Cardiac septum (tissue), 1 donor: Measurements from ENCODE around the gene EMILIN2. TPM values are rescaled to one million over a fixed set of nuclear protein-coding genes. Genes with fewer than 3 reads are reported as not detected.
"Not testable (repeated sequence)": the region's sequence is repeated elsewhere in the genome, so short reads cannot be mapped to it uniquely, and the experiment has no call there.

Source experiments
- DNase-seq: peaks from one replicate; pipeline ENCODE4 v3.0.0-alpha.2; 2020; ENCODE audit warnings: low spot score
- intact Hi-C: fragments of 100-400 bp; cut with DNase I; formaldehyde crosslinking; loops from one replicate; pipeline ENCODE4 v1.14.0; 2022
- total RNA-seq: library from RNA; stranded (reverse); fragmentation: NEBNext Ultra II Directional; extraction: Animal tissue kit (Norgen Biotek cat#: 25700); gene quantifications from one replicate; pipeline ENCODE4 v1.2.1, GENCODE V29; 2021
- donor health status: DM: no; HTN: no; CAD: no.

EMILIN2 gene
- total RNA-seq, 1 donor from 2014 or later = 11.1 TPM

DNA sequence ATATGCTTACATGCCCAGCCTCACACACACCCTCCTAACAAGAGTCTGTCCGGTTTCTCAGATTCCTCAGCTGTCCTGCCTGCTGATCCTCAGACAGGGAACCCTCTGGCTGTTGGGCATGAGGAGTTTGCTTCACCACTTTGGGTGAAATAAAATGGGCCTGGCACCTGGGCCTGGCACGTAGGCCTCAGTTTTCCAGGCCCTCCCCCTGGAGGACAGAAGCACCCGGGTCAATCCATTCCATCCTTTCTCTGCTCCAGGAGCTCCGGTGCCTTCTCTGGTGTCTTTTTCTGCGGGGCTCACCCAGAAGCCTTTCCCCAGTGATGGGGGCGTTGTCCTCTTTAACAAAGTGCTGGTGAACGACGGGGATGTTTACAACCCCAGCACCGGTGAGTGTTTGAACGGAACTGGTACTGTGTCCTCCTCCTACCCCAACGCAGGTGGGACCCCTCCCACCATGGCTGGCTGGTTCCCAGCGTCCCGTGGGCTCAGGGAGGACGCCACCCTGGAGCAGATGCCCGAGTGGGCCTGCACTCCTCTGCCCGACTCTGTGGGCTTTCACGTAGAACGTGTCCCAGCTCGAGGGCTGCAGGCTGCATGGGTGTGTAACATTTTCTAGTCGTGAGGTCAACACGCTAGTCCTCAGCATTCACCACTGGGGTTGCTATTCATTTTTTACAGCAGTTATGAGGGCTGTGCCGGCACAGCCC is 62.8 kb downstream of the EMILIN2 start:
- intact Hi-C loops = loop anchor here (10.0 kb wide), 1 partner anchor 125 kb away; no protein-coding TSS in a partner anchor
- DNase-seq = no peak

DNA sequence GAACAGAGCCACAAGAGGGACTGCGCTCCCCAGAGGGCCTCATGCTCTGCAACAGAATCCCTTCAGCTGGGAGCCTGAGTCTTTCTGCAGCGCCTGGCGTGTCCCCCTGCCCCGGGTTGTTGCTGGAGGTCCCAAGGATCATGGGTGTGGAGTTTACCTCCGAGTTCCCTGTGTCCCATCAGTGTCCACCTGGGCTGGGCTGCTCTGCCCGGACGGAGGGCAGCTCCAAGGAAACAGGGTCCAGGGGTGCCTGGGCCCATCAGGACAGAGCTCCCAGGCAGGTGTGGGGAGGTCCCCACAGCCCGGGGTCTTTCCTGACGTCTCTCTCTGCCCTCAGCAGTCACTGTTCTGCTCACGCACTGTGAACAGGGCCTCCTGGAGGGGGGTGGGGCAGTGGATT is 63.5 kb downstream of the EMILIN2 start:
- intact Hi-C loops = no loop called here

DNA sequence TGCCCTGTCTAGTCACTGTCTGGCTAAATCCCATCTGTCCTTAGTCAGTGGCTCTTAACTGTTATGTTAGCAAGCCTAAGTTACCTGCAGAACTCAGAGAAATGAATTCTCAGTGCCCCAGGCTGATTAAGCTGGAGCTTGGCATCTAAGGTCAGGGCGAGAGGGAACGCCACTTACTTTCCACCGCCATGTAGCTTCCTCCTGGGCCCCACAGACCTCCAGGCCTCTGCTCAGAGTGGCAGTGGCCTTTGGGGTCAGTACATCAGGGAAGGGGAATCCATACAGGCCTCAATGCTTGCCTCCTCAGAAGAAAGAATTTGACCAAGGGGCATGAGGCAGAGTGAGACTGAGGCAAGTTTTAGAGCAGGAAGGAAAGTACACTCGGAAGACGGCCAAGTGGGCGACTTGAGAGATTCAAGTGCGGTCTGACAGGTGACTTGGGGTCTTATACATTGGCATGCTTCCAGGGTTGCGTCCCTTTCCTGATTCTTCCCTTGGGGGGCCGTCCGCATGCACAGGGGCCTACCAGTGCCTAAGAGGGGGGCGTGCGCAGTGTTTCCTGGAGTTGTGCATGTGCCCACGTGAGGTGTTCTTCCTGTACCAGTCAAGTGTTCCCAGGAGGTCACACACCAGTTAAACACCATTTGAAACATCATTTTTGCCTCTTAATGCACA is 64.1 kb downstream of the EMILIN2 start:
- DNase-seq = no peak
- intact Hi-C loops = no loop called here

More for the DNA sequence above, 63.5 kb downstream of the EMILIN2 start:
- DNase-seq = no peak

DNA sequence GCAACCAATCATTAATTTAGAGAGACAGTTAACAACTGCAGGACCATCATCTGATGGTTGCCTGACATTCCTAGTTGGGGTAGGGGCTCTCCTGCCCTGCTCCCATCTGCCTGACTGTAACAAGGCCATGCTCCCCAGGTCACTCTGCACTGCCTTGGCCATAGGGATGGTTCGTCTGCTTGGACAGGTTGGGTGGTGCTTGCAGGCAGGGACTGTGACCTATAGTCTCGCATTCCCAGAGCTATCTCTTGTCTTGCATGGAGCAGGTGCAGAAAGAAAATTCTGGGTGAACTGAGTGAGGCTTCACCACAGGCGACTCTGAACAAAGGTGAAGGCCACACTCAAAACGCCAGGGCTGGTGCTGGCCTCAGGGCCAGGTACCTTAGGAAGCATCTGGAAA is 64.7 kb downstream of the EMILIN2 start:
- no peak for DNase-seq
- intact Hi-C loops = no loop called here

DNA sequence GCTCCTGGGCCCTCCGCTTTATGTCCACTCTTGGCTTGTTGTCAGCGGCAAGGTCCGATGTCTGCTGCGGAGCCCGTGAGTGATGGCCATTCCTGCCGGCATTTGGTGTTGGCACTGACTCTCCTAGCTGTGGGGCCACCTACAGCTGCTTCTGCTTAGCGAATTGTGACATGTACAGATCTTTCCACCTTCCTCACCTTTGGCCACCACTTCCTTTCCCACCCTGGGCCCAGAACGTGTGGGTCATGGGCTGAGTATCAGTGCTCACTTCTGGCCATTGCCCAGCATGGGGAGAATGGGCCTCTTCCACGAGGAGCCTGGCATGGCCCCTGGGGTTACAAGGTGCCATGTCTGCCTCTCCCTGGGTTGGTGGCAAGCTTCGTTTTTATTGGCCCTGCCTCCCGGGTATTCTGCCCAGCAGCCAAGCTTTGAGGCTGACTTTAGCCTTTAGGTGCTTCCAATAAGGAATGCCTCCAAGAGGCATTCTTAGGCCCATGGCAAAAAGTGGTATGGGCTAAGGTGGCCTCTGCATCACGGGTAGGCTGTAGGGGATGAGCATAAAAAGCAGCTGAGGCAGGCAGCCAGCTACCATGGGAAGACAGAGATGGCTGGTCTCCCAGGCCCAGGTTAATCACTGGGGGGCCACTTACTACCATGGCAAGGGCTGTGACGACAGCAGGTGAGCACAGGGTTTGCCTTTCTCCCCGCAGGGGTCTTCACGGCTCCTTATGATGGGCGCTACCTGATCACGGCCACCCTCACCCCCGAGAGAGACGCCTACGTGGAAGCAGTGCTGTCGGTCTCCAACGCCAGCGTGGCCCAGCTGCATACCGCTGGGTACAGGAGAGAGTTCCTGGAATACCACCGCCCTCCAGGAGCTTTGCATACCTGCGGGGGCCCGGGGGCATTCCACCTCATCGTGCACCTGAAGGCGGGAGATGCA is 65.8 kb downstream of the EMILIN2 start:
- intact Hi-C loops = no loop called here
- DNase-seq = no peak

DNA sequence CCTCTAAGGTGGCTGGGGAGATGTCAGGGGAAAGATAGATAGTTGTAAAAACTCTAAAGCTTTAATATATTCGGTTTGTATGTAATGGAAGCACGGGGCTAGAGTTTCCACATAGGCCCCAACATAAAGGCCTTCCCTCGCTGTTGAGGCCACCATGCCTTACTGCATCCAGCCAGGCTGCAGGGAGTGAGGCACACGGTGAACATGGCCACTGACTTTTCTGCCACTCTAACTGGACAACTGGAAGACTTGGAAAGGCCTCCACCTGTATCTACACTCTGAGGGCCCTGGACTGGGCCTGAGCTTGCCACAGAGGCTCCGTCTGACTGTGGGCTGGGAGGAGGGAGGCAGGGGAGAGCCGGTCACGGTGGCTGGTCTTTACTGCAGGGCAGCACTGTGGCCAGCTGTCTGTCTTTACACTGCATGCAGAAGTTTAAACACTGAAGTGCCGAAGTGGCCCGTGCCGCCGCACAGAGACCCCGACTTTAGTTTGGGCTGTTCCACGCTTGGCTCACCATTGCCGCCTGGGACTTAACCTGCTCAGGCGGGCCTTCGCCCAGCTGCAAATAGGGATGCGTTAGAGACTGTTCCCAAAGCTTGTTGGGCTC is 66.7 kb downstream of the EMILIN2 start:
- no peak for DNase-seq
- intact Hi-C loops = no loop called here

DNA sequence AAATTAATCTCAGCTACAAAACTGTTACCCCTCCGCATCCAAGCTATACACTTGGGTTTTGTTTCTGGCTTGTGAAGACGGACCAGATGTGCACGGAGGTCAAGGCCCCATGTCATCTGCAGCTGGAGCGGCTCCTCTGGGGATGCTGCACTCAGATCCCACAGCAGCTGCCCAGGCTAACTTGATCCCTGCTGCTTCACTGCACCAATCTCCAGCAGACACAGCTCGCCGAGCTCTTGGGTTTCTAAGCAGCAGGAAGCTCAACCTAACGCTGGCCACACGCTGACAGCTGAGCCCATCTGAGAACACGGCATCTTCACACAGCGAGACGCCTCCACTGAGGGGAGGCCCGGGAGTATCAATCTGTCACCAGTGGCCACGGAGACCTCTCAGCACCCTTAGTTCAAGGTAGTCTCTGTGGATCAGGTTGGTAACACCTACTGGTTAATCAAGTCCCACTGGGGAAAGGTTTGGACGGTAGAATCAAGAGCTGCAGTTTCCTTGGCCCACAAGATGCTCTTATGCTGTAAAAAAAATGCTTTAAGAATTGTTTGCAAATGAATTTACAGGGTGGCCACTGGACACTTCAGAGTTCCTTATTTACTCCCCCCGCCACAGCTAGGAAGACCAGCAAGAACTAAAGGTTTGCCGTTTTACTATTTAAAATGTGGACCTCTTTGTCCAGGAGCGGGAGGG is 67.5 kb downstream of the EMILIN2 start:
- intact Hi-C loops = no loop called here
- DNase-seq = no peak

DNA sequence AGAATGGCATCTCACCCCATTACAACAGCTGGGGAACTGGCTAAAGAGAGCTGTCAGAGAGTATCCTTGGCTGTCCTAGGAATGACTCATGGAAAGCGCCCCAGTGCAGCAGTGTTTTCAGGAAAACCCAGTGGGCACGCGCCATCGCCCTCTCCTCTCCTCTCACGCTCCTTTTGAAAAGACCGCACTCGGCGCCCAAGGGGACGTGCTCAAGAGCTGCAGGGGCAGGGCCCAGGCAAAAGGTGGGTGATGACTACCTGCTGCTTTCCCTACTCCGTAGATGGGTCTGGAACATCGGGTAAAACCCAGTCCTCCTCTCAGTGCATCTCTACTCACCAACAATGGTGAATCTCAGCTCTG is 68.1 kb downstream of the EMILIN2 start:
- DNase-seq = no peak
- intact Hi-C loops = no loop called here

DNA sequence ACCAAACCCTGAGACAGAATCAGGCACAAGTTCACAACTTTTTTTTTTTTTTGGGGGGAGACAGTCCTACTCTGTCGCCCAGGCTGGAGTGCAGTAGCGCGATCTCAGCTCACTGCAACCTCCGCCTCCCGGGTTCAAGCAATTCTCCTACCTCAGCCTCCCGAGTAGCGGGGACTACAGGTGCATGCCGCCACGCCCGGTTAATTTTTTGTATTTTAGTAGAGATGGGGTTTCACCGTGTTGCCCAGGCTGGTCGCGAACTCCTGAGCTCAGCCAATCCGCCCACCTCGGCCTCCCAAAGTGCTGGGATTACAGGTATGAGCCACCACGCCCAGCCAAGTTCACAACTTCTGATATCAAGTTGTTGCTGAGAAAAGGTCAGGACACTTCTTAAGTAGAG is 68.7 kb downstream of the EMILIN2 start:
- intact Hi-C loops, DNase-seq: not testable (repeated sequence)

DNA sequence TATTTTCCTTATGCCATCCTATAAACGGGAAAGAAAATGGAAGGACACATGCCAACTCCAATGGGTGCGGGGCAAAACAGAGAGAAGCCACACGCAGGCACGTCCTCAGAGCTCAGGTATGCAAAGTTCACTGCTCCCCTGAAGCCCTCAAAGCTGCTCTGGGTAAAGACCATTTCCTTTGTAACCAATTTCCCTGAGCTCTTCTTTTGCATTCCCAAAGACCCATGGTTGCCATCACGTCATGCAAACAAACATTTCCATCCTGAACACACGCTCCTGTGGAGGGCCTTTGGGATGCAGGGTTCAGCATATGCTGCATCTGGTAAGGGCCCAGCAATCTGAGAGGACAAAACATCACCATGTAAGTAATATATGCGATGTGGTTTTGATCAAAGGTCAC is 69.4 kb downstream of the EMILIN2 start:
- intact Hi-C loops = no loop called here
- no peak for DNase-seq

DNA sequence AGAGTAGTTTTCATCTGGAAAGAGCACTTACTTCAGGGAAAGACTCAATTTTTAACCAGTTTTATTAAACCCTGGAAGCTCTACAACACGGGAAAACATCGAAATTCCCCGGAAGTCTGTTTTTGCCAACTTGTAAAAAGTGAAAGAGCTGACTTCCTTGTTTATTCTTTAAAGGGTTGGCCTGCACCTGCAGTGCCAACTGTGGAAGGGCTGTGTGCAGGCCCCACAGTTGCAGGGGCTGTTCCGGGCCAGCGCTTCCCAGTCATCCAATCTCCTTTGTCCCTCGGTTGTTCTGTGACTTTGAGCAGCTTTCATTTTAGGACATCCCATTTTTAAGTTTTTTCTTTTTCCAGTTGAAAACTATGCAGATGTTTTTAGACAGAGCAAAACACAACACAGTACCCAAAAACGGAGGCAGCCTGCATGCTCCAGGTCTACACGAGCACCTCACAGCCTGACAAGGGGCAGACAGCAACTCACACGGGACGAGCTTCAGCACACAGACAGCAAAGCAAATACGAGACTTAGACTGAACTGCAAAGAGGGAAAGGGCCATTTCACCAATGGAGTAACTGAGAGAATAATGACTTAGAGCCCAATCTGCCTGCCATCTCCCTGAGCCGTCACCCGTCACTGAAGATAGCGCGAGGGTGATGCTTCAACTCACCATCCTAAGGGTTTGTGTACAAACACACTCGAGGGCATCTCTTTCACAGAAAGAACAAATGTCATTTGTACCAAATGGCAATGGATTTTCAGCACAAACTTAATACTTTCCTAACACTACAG is 70.6 kb downstream of the EMILIN2 start:
- no peak for DNase-seq
- intact Hi-C loops = no loop called here

DNA sequence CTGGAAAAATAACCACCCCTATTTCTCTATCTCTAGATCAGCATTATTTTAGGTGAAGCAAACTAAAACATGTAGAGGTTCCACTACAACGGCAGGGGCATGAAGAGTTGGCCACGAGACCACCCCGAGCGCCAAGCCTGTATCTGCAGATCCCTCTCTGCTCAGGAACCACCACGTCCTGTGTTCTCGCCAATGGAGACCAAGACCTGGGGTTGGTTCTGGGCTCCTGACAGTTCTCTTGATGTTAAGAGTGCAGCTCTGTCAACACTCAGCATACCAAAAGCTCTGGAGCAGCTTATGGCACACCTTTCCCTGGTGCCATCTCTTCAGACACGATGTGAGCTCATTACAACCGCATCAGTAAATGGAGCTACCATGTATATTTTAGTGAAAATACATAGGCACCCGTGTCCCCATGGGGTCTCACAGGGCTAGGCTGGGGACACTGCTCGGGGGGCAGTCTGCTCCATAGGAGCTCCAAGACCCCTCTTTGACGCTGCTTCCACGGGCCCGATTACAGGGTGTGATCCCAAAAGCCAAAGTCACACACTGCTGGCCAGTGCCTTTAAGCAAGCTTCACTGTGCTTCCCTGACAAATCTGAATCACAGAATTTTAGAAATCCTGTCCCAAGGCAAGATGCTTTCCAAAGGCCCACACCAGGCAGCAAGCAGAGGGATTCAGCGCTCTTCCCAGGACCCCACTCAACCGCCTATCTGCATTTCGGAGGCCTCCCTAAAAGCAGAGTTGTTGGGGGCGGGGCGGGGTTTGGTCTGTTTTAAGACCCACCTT is 72.2 kb downstream of the EMILIN2 start:
- intact Hi-C loops = no loop called here
- no peak for DNase-seq

DNA sequence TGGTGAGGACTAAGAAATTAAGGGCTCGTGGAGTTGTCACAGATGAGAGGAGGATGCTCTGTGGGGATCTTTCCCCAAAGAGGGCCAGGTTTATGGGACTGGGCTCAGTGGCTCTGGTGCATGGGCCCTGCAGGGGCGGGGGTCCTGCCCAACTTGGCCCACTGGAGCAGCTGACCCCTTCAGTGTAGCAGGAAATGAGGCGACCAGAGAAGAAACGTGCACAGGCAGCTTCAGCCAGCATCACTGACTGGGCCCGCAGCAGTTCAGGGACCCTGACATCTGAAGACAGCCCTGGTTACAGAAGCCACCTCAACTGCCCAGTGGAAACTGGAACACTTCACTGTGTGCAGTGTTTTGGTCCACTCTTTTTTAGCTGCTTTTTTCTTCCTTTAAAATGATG is 72.8 kb downstream of the EMILIN2 start:
- intact Hi-C loops = no loop called here
- DNase-seq = no peak

DNA sequence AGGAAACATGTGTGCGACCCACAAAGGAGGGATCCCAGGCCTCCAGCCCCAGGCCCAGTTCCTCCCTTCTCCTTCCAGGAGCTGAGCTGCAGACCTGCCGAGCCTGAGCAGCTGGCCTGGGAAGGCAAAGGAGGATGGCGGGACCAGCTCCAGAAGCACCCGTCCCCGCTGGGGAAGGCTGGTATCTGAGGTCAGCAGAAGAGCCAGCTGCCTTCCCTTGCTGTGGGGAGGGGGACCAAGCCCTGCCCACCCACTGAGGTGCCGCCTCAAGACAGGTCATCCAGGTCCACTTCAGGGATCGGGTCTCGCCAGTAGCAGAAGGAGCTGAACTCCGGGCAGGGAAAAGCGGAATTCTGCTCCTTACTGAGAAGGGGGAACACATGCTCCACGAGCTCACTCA is 73.2 kb downstream of the EMILIN2 start:
- no peak for DNase-seq
- intact Hi-C loops = no loop called here

DNA sequence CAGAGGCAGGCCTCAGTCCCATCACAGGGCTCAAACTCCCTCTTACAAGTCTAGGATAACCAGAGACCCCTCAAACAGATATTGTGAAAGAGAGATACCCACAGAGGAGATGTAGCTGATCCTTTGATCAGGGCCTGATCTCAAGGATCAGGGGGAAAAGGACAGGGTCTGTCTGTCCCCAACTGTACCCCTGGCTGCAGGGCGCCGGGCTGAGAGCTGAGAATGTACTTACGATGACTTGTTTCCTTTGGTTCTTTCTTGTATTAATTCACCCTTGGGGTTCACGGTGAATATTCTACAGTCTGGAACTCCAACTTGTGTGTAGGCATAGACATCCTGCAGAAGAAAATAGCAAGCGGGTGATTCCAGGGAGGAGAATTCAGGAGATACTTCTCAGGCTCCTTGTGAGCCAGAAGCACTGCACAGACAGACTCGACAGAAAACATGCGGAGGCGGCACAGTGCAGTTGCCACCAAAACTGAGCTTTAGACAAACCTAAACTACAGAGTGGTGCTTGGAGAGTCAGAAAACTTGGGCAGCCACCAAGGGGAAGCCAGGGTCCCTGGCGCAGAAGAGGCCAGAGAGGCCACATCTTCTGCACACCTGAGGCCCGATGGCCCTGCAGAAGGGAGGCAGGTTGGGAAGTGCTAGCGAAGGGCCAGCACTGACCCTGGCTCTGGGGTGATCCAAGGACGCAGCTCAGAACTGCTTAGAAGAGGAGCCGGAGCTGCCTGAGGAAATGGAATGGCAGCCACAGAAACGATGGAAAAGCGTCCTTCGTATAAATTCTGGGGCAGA is 73.9 kb downstream of the EMILIN2 start:
- DNase-seq = no peak
- intact Hi-C loops = no loop called here

DNA sequence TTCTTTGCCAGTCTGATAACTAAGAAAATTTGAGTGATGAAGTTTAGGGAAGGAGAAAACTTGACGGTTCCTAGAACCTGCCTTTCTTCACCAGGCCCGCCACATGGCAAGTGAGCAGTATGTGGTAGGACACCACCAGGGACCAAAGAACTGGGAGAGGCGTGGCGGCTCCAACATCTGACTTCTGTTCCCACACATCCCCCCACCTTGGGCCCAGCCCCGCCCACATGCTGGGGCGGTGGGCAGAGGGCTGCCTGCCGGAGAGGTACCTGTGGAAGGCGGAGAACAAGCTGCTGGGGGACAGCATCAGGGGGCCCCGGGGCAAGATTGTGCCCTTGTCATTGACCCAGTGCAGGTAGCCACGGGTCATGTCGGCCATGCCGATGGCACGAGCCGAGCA is 75.0 kb downstream of the EMILIN2 start:
- no peak for DNase-seq
- intact Hi-C loops = no loop called here

DNA sequence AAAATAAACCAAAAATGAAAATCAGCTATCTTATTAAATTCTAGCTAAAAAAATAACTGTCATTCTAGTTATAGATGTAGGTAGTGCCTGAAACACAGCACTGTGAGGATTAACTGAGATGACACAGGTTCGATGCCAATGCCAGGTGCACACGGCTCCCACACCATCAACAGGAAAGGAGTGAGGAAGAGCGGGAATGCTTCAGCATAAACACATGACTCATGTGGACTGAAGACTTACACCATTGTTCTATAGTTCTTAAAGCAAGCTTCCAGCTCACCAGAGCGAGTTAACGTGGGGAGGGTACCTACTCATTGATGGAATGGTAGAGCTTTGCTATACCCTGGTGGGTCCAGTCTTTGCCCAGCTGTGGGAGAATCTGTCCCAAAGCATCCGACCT is 76.7 kb downstream of the EMILIN2 start:
- DNase-seq = no peak
- intact Hi-C loops = no loop called here
